Thymus (tissue), 11 donors: Measurements from ENCODE around the gene PICK1. TPM values are rescaled to one million over a fixed set of nuclear protein-coding genes. Genes with fewer than 3 reads are reported as not detected.
"Not testable (repeated sequence)": the region's sequence is repeated elsewhere in the genome, so short reads cannot be mapped to it uniquely, and the experiment has no call there.

ENCODE experiments used
- DNase-seq, 9 donors: peaks; one replicate each; pipeline ENCODE4 v3.0.0-alpha.2; 2013; ENCODE audit warnings: low spot score in 9 of 9, low read depth in 6 of 9, missing footprints in 1 of 9
- H3K27ac ChIP-seq, 2 donors: one replicate each; pipeline ENCODE4 v1.5.1; 2013; ENCODE audit warnings: control low read depth in 1 of 2, low read depth in 1 of 2, low read length in 1 of 2, mild to moderate bottlenecking in 1 of 2, moderate library complexity in 1 of 2
- H3K27me3 ChIP-seq, 2 donors: one replicate each; pipeline ENCODE4 v1.5.1; 2013; ENCODE audit warnings: low read length in 1 of 2; ENCODE audit not compliant: control insufficient read depth in 2 of 2, insufficient read depth in 1 of 2
- H3K36me3 ChIP-seq, 2 donors: one replicate each; pipeline ENCODE4 v1.5.1; 2013; ENCODE audit warnings: low read length in 1 of 2, mild to moderate bottlenecking in 1 of 2, moderate library complexity in 1 of 2; ENCODE audit not compliant: control insufficient read depth in 2 of 2, insufficient read depth in 2 of 2
- H3K4me1 ChIP-seq, 2 donors: one replicate each; pipeline ENCODE4 v1.5.1; 2013; ENCODE audit warnings: low read length in 2 of 2; ENCODE audit not compliant: control insufficient read depth in 2 of 2, insufficient read depth in 2 of 2
- H3K4me3 ChIP-seq, 2 donors: one replicate each; pipeline ENCODE4 v1.5.1; 2013; ENCODE audit warnings: low read length in 2 of 2, control low read depth in 1 of 2, mild to moderate bottlenecking in 1 of 2
- H3K9me3 ChIP-seq, 2 donors: one replicate each; pipeline ENCODE4 v1.5.1; 2013; ENCODE audit warnings: low read length in 1 of 2, mild to moderate bottlenecking in 1 of 2; ENCODE audit not compliant: control insufficient read depth in 2 of 2, insufficient read depth in 1 of 2
- WGBS: extraction: QIAGEN DNeasy Blood & Tissue Kit; methylation state at CpG from one replicate; pipeline ENCODE4 v1.1.7; 2013; 5-methylcytosine and 5-hydroxymethylcytosine counted together
- polyA plus RNA-seq: library from polyadenylated mRNA; stranded (reverse); fragments of 200-250 nt; gene quantifications from one replicate; pipeline ENCODE4 v1.2.3, GENCODE V29; 2013
- total RNA-seq: library from RNA; stranded (reverse); fragments of 120-200 nt; gene quantifications from one replicate; pipeline ENCODE4 v1.2.4, GENCODE V29; 2013
- donor health status: healthy.

Gene PICK1
- total and polyA plus RNA-seq, 2 donors: 11.2 to 24.1 TPM

DNA sequence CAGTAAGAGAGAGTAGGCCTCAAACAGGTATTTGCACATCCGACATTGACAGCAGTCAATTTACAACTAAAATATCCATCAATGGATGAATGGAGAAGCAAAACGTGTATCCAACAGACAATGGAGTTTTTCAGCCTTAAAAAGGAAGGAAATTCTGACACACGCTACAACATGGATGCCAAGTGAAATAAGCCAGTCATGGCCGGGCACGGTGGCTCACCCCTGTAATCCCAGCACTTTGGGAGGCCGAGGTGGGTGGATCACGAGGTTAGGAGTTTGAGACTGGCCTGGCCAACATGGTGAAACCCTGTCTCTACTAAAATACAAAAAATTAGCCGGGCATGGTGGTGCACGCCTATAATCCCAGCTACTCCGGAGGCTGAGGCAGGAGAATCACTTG is 60.4 kb downstream of the PICK1 start:
- H3K36me3 ChIP-seq: peaks cover 15 to 33% of the 10 kb centered on the region in 2 donors
- not testable (repeated sequence) for H3K27ac ChIP-seq, H3K9me3 ChIP-seq, H3K4me3 ChIP-seq, H3K27me3 ChIP-seq, H3K4me1 ChIP-seq, DNase-seq
- 98% methylated on average over 10 of the region's 10 CpGs for WGBS

- Histone ChIP-seq H3K4me3 (no peak overlapping the region), H3K27ac (no peak overlapping the region), H3K27me3 (no peaks in the 10 kb centered on the region), H3K36me3 (peaks cover 14 to 31% of the 10 kb centered on the region in 2 donors), H3K4me1 (no peaks in the 10 kb centered on the region), H3K9me3 (no peaks in the 10 kb centered on the region)
- 96% methylated on average over 3 of the region's 3 CpGs for WGBS
- no peak for DNase-seq
These were observed 61.0 kb downstream of the PICK1 start for GRCh38 chr22:38118182-38118581.

DNA sequence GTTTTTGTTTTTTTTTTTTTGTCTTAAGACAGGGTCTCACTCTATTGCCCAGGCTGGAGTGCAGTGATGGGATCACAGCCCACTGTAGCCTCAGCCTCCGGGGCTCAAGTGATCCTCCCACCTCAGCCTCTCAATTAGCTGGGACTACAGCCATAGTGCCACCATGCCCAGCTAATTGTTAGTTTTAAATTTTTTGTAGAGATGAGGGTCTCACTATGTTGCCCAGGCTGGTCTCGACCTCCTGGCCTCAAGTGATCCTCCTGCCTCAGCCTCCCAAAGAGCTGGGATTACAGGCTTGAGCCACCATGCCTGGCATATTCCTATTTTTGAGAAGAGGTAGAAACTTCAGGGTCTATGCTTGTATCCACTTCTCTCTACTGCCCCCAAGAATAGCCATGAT is 61.5 kb downstream of the PICK1 start:
- WGBS: 96% methylated on average over 2 of the region's 2 CpGs
- H3K9me3 ChIP-seq, H3K27me3 ChIP-seq, DNase-seq, H3K4me1 ChIP-seq, H3K4me3 ChIP-seq, H3K27ac ChIP-seq: not testable (repeated sequence)
- peaks cover 9 to 27% of the 10 kb centered on the region in 2 donors for H3K36me3 ChIP-seq

GRCh38 chr22:38120359-38121110 is 63.3 kb downstream of the PICK1 start:
- Histone ChIP-seq H3K36me3 (peaks cover 6 to 29% of the 10 kb centered on the region in 2 donors), H3K4me1 (no peaks in the 10 kb centered on the region), H3K27ac (no peak overlapping the region), H3K27me3 (no peaks in the 10 kb centered on the region), H3K9me3 (no peaks in the 10 kb centered on the region), H3K4me3 (no peak overlapping the region)
- DNase-seq: no peak
- WGBS: 97% methylated on average over 28 of the region's 28 CpGs

DNA sequence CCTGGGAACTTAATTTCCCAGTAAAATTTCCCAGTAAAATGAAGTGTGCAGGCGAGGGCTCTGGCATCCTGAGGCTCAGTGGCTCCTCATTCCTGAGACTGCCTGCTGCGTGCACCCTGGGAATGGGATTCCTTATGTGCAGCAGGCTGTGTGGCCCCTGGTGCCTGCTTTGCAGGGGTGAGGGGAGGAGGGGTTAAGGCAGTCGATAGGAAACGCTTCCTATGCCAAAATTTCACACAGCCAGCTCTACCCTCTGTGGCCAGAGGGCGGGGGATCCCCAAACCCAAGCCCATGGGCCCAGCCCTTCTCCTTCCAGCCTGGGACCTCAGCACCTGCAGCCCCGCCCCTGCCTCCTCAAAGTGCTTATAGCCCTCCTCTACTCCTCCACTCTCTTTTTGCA is 65.4 kb downstream of the PICK1 start:
- Histone ChIP-seq H3K9me3 (no peaks in the 10 kb centered on the region), H3K27me3 (no peaks in the 10 kb centered on the region), H3K36me3 (peaks cover 21 to 36% of the 10 kb centered on the region in 2 donors), H3K4me3 (no peak overlapping the region), H3K4me1 (no peaks in the 10 kb centered on the region), H3K27ac (no peak overlapping the region)
- DNase-seq: no peak
- WGBS: 91% methylated on average over 6 of the region's 6 CpGs

DNA sequence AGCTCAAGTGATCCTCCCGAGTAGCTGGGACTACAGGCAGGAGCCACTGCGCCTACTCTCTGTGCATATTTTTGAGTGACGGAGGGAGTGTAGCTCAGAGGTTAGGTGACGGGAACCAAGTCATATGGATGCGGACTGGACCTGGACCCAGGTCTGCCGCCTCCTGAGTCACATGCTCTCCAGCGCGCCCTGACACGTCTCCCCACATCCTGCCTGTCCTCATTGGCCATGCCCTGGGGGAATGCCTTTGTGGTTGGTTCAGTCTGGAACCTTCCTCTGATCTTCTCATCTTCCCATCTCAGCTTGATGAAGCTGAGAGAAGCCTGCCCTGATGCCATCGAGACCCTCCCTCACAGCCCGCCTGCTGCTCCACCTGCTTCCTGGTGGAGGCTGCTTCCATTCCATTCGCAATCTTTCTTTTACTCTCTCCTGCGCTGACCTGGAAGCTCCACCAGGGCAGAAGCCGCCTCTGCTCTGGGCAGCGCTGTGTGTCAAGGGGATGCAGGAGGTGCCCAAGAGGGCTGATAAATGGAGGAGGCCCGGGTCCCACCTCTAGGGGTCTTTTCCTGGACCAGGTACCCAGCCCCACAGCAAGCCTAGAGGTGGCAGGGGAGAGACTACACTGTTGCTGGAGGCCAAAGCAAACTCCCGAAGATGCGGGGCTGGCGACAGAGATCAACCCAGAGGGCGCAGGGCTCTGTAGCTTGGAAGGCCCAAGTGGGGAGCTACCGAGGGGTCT is 67.2 kb downstream of the PICK1 start:
- Histone ChIP-seq H3K27ac (no peak overlapping the region), H3K9me3 (no peaks in the 10 kb centered on the region), H3K4me3 (no peak overlapping the region), H3K27me3 (no peaks in the 10 kb centered on the region), H3K36me3 (peaks cover 37 to 52% of the 10 kb centered on the region in 2 donors), H3K4me1 (no peaks in the 10 kb centered on the region)
- 95% methylated on average over 21 of the region's 21 CpGs for WGBS
- no peak for DNase-seq

DNA sequence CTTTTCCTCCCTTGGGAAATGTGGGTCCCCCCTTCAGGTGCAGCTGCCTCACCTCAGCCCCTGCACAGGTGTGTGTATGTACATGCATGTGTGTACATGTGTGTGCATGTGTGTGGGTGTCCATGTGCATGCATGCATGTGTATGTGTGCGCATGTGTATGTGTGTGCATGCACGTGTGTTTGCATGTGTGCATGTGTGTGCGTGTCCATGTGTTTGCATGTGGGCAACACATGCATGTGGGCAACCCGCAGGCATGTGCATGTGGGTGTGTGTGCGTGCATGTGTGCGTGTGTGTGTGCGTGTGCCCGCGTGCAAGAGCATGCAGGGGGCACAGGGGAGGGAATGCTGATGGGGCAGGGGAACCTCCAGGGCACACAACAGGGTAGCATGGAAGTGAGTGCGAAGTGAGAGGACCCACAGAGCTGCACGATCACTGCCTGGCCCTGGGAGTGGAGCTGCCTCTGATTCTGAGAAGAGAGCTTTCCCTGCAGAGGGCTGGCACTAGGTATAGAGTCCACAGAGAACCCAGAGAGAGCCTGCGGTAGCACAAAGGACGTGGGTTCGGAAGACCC is 67.9 kb downstream of the PICK1 start:
- no peak overlapping the region for H3K27ac ChIP-seq
- H3K27me3 ChIP-seq: no peaks in the 10 kb centered on the region
- H3K36me3 ChIP-seq: peaks cover 43 to 57% of the 10 kb centered on the region in 2 donors
- no peak for DNase-seq
- H3K9me3 ChIP-seq: no peaks in the 10 kb centered on the region
- H3K4me1 ChIP-seq: no peaks in the 10 kb centered on the region
- WGBS: 98% methylated on average over 14 of the region's 14 CpGs
- no peak overlapping the region for H3K4me3 ChIP-seq
